Activated CD8-positive, alpha-beta memory T cell treated with anti-CD3 and anti-CD28 coated beads, Interleukin-2, amount 10 ng/mL, durations not matched to agents 7 days and 5 days (primary cell): ENCODE measurements around the gene DAB1. TPM values are rescaled to one million over a fixed set of nuclear protein-coding genes. Genes with fewer than 3 reads are reported as not detected.
"Not testable (repeated sequence)": the region's sequence is repeated elsewhere in the genome, so short reads cannot be mapped to it uniquely, and the experiment has no call there.

Experiments used
- ATAC-seq: fragments of 150-1000 bp; cut with Tn5 transposase; one replicate; pipeline ENCODE4 v1.10.0; 2021; ENCODE audit warnings: moderate library complexity
- CTCF ChIA-PET: fragments of 350-600 bp; sonication (Branson Sonifier 250); formaldehyde crosslinking; loops from one replicate; lab custom pipeline; 2021; ENCODE audit warnings: antibody characterized with exemption; lab: Charles Lee
- DNase-seq: peaks from one replicate; pipeline ENCODE4 v3.0.0-alpha.2; 2020
- H3K27ac Mint-ChIP-seq: one replicate; pipeline ENCODE4 v1.8.0; 2021; ENCODE audit warnings: mild to moderate bottlenecking, mixed read lengths
- H3K27me3 Mint-ChIP-seq: one replicate; pipeline ENCODE4 v1.8.0; 2021; ENCODE audit warnings: mixed read lengths
- H3K36me3 Mint-ChIP-seq: one replicate; pipeline ENCODE4 v1.8.0; 2021; ENCODE audit warnings: mild to moderate bottlenecking, mixed read lengths
- H3K4me1 Mint-ChIP-seq: one replicate; pipeline ENCODE4 v1.8.0; 2021; ENCODE audit warnings: mixed read lengths
- H3K4me3 Mint-ChIP-seq: one replicate; pipeline ENCODE4 v1.8.0; 2021; ENCODE audit warnings: mild to moderate bottlenecking, moderate library complexity, mixed read lengths
- H3K9me3 Mint-ChIP-seq: one replicate; pipeline ENCODE4 v1.8.0; 2022; ENCODE audit warnings: low read depth, mixed read lengths
- total RNA-seq, 2 experiments: library from RNA; stranded (reverse); gene quantifications; one replicate each; pipeline ENCODE4 v1.2.3, GENCODE V29; 2021

Gene DAB1
- total RNA-seq, 2 experiments from 2014 or later: 0.15 TPM; not detected in 1

- CTCF ChIA-PET: no interaction called here
- Mint-ChIP-seq H3K36me3 (no peaks in the 10 kb centered on the region), H3K27me3 (no peaks in the 10 kb centered on the region), H3K4me3 (no peak overlapping the region), H3K4me1 (no peaks in the 10 kb centered on the region), H3K27ac (no peak overlapping the region), H3K9me3 (peaks cover 2% of the 10 kb centered on the region)
- ATAC-seq (no peak), DNase-seq (no peak)
These were observed 60.2 kb downstream of the DAB1 start for GRCh38 chr1:57363643-57364042.

- ATAC-seq (no peak), DNase-seq (no peak)
- CTCF ChIA-PET: no interaction called here
- no peaks in the 10 kb centered on the region for H3K27me3 Mint-ChIP-seq
- H3K4me3 Mint-ChIP-seq: no peak overlapping the region
- H3K36me3 Mint-ChIP-seq: no peaks in the 10 kb centered on the region
- H3K9me3 Mint-ChIP-seq: peaks cover 2% of the 10 kb centered on the region
- no peak overlapping the region for H3K27ac Mint-ChIP-seq
- no peaks in the 10 kb centered on the region for H3K4me1 Mint-ChIP-seq
These were observed 60.7 kb downstream of the DAB1 start for GRCh38 chr1:57363165-57363564.

- H3K9me3 Mint-ChIP-seq: peaks cover 2% of the 10 kb centered on the region
- CTCF ChIA-PET: no interaction called here
- no peaks in the 10 kb centered on the region for H3K27me3 Mint-ChIP-seq
- no peaks in the 10 kb centered on the region for H3K4me1 Mint-ChIP-seq
- no peak overlapping the region for H3K27ac Mint-ChIP-seq
- H3K4me3 Mint-ChIP-seq: no peak overlapping the region
- H3K36me3 Mint-ChIP-seq: no peaks in the 10 kb centered on the region
- no peak for DNase-seq
- no peak for ATAC-seq
These were observed 61.4 kb downstream of the DAB1 start for GRCh38 chr1:57362480-57362879.

GRCh38 chr1:57361516-57361915, 62.3 kb downstream of the DAB1 start:
- CTCF ChIA-PET: no interaction called here
- H3K36me3 Mint-ChIP-seq: no peaks in the 10 kb centered on the region
- H3K4me3 Mint-ChIP-seq: no peak overlapping the region
- no peak for ATAC-seq
- H3K4me1 Mint-ChIP-seq: no peaks in the 10 kb centered on the region
- H3K9me3 Mint-ChIP-seq: peaks cover 2% of the 10 kb centered on the region
- no peak for DNase-seq
- no peak overlapping the region for H3K27ac Mint-ChIP-seq
- H3K27me3 Mint-ChIP-seq: no peaks in the 10 kb centered on the region

GRCh38 chr1:57360846-57361407, 62.9 kb downstream of the DAB1 start:
- Mint-ChIP-seq H3K9me3 (peaks cover 2% of the 10 kb centered on the region), H3K27me3 (no peaks in the 10 kb centered on the region)

GRCh38 chr1:57357462-57357861, 66.4 kb downstream of the DAB1 start:
- no peak for DNase-seq
- Mint-ChIP-seq H3K36me3 (no peaks in the 10 kb centered on the region), H3K9me3 (peaks cover 2% of the 10 kb centered on the region), H3K27me3 (no peaks in the 10 kb centered on the region), H3K27ac (no peak overlapping the region), H3K4me1 (no peaks in the 10 kb centered on the region), H3K4me3 (no peak overlapping the region)
- CTCF ChIA-PET: no interaction called here
- ATAC-seq: no peak

More at GRCh38 chr1:57360846-57361407, 62.9 kb downstream of the DAB1 start:
- ATAC-seq (no peak), DNase-seq (no peak)
- Mint-ChIP-seq H3K4me3 (no peak overlapping the region), H3K4me1 (no peaks in the 10 kb centered on the region), H3K27ac (no peak overlapping the region), H3K36me3 (no peaks in the 10 kb centered on the region)
- CTCF ChIA-PET: no interaction called here

GRCh38 chr1:57353654-57354053, 70.2 kb downstream of the DAB1 start:
- CTCF ChIA-PET: no interaction called here
- Mint-ChIP-seq H3K4me3 (no peak overlapping the region), H3K4me1 (no peaks in the 10 kb centered on the region), H3K36me3 (no peaks in the 10 kb centered on the region), H3K9me3 (peaks cover 2% of the 10 kb centered on the region), H3K27ac (no peak overlapping the region), H3K27me3 (no peaks in the 10 kb centered on the region)
- no peak for DNase-seq
- ATAC-seq: no peak

- H3K4me3 Mint-ChIP-seq: no peak overlapping the region
- DNase-seq: no peak
- H3K36me3 Mint-ChIP-seq: no peaks in the 10 kb centered on the region
- no peaks in the 10 kb centered on the region for H3K27me3 Mint-ChIP-seq
- no peaks in the 10 kb centered on the region for H3K9me3 Mint-ChIP-seq
- CTCF ChIA-PET: no interaction called here
- no peak for ATAC-seq
- no peak overlapping the region for H3K27ac Mint-ChIP-seq
- no peaks in the 10 kb centered on the region for H3K4me1 Mint-ChIP-seq
These were observed 73.2 kb downstream of the DAB1 start for GRCh38 chr1:57350610-57351009.

- H3K4me1 Mint-ChIP-seq: no peaks in the 10 kb centered on the region
- H3K27me3 Mint-ChIP-seq: no peaks in the 10 kb centered on the region
- CTCF ChIA-PET: no interaction called here
- H3K36me3 Mint-ChIP-seq: no peaks in the 10 kb centered on the region
- H3K9me3 Mint-ChIP-seq: no peaks in the 10 kb centered on the region
- ATAC-seq (no peak), DNase-seq (no peak)
- H3K4me3 Mint-ChIP-seq: no peak overlapping the region
- no peak overlapping the region for H3K27ac Mint-ChIP-seq
These were observed 74.9 kb downstream of the DAB1 start for GRCh38 chr1:57348921-57349320.

- DNase-seq: no peak
- no peak for ATAC-seq
- CTCF ChIA-PET: no interaction called here
- Mint-ChIP-seq H3K4me1 (no peaks in the 10 kb centered on the region), H3K27me3 (no peaks in the 10 kb centered on the region), H3K36me3 (no peaks in the 10 kb centered on the region), H3K9me3 (no peaks in the 10 kb centered on the region), H3K4me3 (no peak overlapping the region), H3K27ac (no peak overlapping the region)
These were observed 77.9 kb downstream of the DAB1 start for GRCh38 chr1:57345916-57346315.

- Mint-ChIP-seq H3K4me1 (no peaks in the 10 kb centered on the region), H3K4me3 (no peak overlapping the region)
- CTCF ChIA-PET: no interaction called here
These were observed 79.6 kb downstream of the DAB1 start for GRCh38 chr1:57344265-57344664.

GRCh38 chr1:57343298-57343915, 80.5 kb downstream of the DAB1 start:
- not testable (repeated sequence) for H3K9me3 Mint-ChIP-seq, ATAC-seq

More at GRCh38 chr1:57344265-57344664, 79.6 kb downstream of the DAB1 start:
- Mint-ChIP-seq H3K36me3 (no peaks in the 10 kb centered on the region), H3K27ac (no peak overlapping the region), H3K27me3 (no peaks in the 10 kb centered on the region), H3K9me3 (no peaks in the 10 kb centered on the region)
- ATAC-seq (no peak), DNase-seq (no peak)

GRCh38 chr1:57341721-57342120, 82.1 kb downstream of the DAB1 start:
- CTCF ChIA-PET: no interaction called here
- ATAC-seq: no peak
- no peak overlapping the region for H3K27ac Mint-ChIP-seq

More at GRCh38 chr1:57343298-57343915, 80.5 kb downstream of the DAB1 start:
- H3K27ac Mint-ChIP-seq, H3K36me3 Mint-ChIP-seq, H3K4me3 Mint-ChIP-seq, H3K27me3 Mint-ChIP-seq, H3K4me1 Mint-ChIP-seq, CTCF ChIA-PET, DNase-seq: not testable (repeated sequence)

GRCh38 chr1:57340334-57341070, 83.4 kb downstream of the DAB1 start:
- Mint-ChIP-seq H3K27ac (no peak overlapping the region), H3K4me1 (no peaks in the 10 kb centered on the region), H3K36me3 (no peaks in the 10 kb centered on the region), H3K4me3 (no peak overlapping the region), H3K27me3 (no peaks in the 10 kb centered on the region), H3K9me3 (no peaks in the 10 kb centered on the region)
- CTCF ChIA-PET: no interaction called here
- ATAC-seq (no peak), DNase-seq (no peak)

More at GRCh38 chr1:57341721-57342120, 82.1 kb downstream of the DAB1 start:
- H3K27me3 Mint-ChIP-seq: no peaks in the 10 kb centered on the region
- no peaks in the 10 kb centered on the region for H3K4me1 Mint-ChIP-seq
- no peaks in the 10 kb centered on the region for H3K9me3 Mint-ChIP-seq
- H3K4me3 Mint-ChIP-seq: no peak overlapping the region
- no peaks in the 10 kb centered on the region for H3K36me3 Mint-ChIP-seq
- no peak for DNase-seq
